BLaER1 treated with 17β-estradiol and CSF1 and Interleukin-3, amounts not matched to agents 10 nM and 100 nM (cell line): ENCODE results near the gene AUTS2.

Experiments
- H3K27ac ChIP-seq, 11 experiments: shearing (Covaris generic); formaldehyde crosslinking; 2 replicates each; pipeline ENCODE4 v1.8.1; 2022
- H3K27me3 ChIP-seq, 11 experiments: shearing (Covaris generic); formaldehyde crosslinking; 2 replicates each; pipeline ENCODE4 v1.8.1; 2022
- H3K36me3 ChIP-seq, 11 experiments: shearing (Covaris generic); formaldehyde crosslinking; 2 replicates each; pipeline ENCODE4 v1.8.1; 2022
- H3K4me1 ChIP-seq, 10 experiments: shearing (Covaris generic); formaldehyde crosslinking; 2 replicates each; pipeline ENCODE4 v1.8.1; 2022
- H3K4me2 ChIP-seq, 11 experiments: shearing (Covaris generic); formaldehyde crosslinking; 2 replicates each; pipeline ENCODE4 v1.8.1; 2022
- H3K4me3 ChIP-seq, 10 experiments: shearing (Covaris generic); formaldehyde crosslinking; 2 replicates each; pipeline ENCODE4 v1.8.1; 2022
- H3K9ac ChIP-seq, 11 experiments: shearing (Covaris generic); formaldehyde crosslinking; 2 replicates each; pipeline ENCODE4 v1.8.1; 2022
- H3K9me3 ChIP-seq, 11 experiments: shearing (Covaris generic); formaldehyde crosslinking; replicated peaks in 1 of 11; 2 replicates each; pipeline ENCODE4 v1.8.1; 2022
- H4K20me1 ChIP-seq, 11 experiments: shearing (Covaris generic); formaldehyde crosslinking; 2 replicates each; pipeline ENCODE4 v1.8.1; 2022
- Cebpa-rat ChIP-seq, 11 experiments: shearing (Covaris generic); IDR thresholded peaks; 2 replicates each; pipeline ENCODE4 v1.8.1; 2022

AUTS2 gene

GRCh38 chr7:70346844-70347462, 748.7 kb downstream of the AUTS2 start:
- H3K4me3 ChIP-seq, result no peak overlapping the region
- peaks cover 0 to 17% (median 6%) of the 10 kb centered on the region in 11 experiments; a peak in 12 of 22 replicates for H3K9me3 ChIP-seq
- H3K36me3 ChIP-seq, result peaks cover 0 to 12% (median 0%) of the 10 kb centered on the region in 11 experiments; a peak in 3 of 22 replicates
- H3K4me2 ChIP-seq, result peak overlapping the region; percentile 31 to 75 (median 62)
- H3K4me1 ChIP-seq, result peaks cover 20 to 37% (median 32%) of the 10 kb centered on the region in 10 experiments
- no peak overlapping the region for H3K9ac ChIP-seq
- H4K20me1 ChIP-seq, result peaks cover 0 to 8% (median 0%) of the 10 kb centered on the region in 11 experiments; a peak in 3 of 22 replicates
- H3K27me3 ChIP-seq, result no peaks in the 10 kb centered on the region
- TF ChIP-seq Cebpa-rat (IDR thresholded peaks at IDR 0.05), result no peak
- peak overlapping the region in 2 of 11 experiments; percentile 10 to 24; a peak in 1 of 22 replicates for H3K27ac ChIP-seq

DNA sequence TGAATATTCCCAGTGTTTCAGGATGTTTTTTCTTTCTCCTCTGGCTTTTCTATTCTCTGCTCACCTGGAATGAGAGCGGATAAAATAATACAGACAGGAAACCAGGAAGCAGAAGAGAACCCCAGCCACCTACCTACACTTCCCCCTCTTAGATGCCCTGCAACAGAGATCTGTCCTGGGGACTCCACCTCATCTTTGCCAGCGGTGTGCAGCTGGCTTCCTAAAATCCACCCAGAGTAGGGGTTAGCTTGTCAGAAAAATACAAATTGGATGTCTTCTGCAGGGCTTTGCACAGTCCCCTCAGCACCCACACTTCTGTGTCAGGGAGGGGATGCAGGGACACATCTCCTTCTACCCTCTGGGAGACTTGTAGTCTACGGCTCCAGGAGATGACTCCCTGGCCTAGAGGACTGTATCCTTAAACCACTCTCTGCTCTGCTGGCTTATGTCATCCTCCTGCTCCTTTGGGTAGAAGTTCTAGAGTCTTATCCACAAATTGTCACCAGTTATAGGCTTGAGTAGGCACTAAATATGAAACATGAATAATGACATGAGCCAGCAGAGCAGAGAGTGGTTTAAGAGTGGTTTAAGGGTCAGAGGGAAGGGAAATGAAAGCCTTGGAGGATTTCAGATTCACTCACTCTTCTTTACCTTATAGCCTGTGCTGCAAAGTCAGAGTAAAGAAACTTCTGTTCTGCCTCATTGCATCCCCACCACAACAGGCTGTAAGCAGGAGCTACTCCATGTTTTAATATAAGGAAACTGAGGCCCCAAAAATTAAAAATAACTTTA, 749.4 kb downstream of the AUTS2 start:
- H3K27me3 ChIP-seq, result no peaks in the 10 kb centered on the region
- H3K9me3 ChIP-seq, result peaks cover 0 to 17% (median 6%) of the 10 kb centered on the region in 11 experiments; a peak in 12 of 22 replicates
- peaks cover 0 to 12% (median 0%) of the 10 kb centered on the region in 11 experiments; a peak in 3 of 22 replicates for H3K36me3 ChIP-seq
- 0 out of 22 replicates have a peak overlapping the region, but pooled peaks of 1 of the 11 experiments have one; percentile 11 for H3K9ac ChIP-seq
- H4K20me1 ChIP-seq, result peaks cover 0 to 8% (median 0%) of the 10 kb centered on the region in 11 experiments; a peak in 3 of 22 replicates
- no peak for TF ChIP-seq Cebpa-rat (IDR thresholded peaks at IDR 0.05)
- peak overlapping the region in 2 of 11 experiments; percentile 8 to 13; a peak in 2 of 22 replicates for H3K27ac ChIP-seq
- H3K4me2 ChIP-seq, result peak overlapping the region; percentile 31 to 75 (median 62); a peak in 21 of 22 replicates
- H3K4me3 ChIP-seq, result no peak overlapping the region
- peaks cover 20 to 37% (median 32%) of the 10 kb centered on the region in 10 experiments for H3K4me1 ChIP-seq

DNA sequence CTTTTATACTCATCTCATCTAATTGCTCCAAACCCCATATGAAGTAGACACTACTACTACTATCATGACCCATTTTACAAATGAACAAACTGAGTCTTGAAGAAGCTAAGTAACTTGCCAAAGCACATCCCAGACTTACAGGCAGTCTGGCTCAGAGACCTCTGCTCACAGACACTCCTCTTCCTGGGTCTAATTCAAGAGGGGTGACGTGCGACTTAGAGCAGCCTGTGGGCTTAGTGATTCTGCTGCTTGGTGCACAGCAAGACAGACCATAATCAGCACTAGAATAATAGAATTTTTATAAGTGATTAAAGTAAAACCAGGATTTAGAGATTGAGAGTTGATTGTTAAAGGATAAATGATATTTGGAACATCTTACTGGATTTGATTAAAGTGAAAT, 750.8 kb downstream of the AUTS2 start:
- Histone ChIP-seq H3K27ac (no peak overlapping the region), H3K4me2 (peak overlapping the region in 3 of 11 experiments; percentile 43 to 75 (median 67); a peak in 2 of 22 replicates), H3K4me1 (peaks cover 23 to 49% (median 42%) of the 10 kb centered on the region in 10 experiments), H3K9me3 (peaks cover 0 to 17% (median 6%) of the 10 kb centered on the region in 11 experiments; a peak in 12 of 22 replicates), H4K20me1 (peaks cover 0 to 8% (median 0%) of the 10 kb centered on the region in 11 experiments; a peak in 3 of 22 replicates), H3K9ac (no peak overlapping the region), H3K4me3 (no peak overlapping the region), H3K27me3 (no peaks in the 10 kb centered on the region), H3K36me3 (peaks cover 0 to 12% (median 0%) of the 10 kb centered on the region in 11 experiments; a peak in 3 of 22 replicates)
- TF ChIP-seq Cebpa-rat (IDR thresholded peaks at IDR 0.05), result no peak

GRCh38 chr7:70349819-70350218, 751.5 kb downstream of the AUTS2 start:
- H3K4me3 ChIP-seq, result no peak overlapping the region

GRCh38 chr7:70352088-70352487, 753.8 kb downstream of the AUTS2 start:
- peaks cover 0 to 6% (median 0%) of the 10 kb centered on the region in 11 experiments; a peak in 3 of 22 replicates for H4K20me1 ChIP-seq
- H3K9me3 ChIP-seq, result peaks cover 0 to 17% (median 6%) of the 10 kb centered on the region in 11 experiments; a peak in 12 of 22 replicates
- peaks cover 0 to 12% (median 0%) of the 10 kb centered on the region in 11 experiments; a peak in 3 of 22 replicates for H3K36me3 ChIP-seq
- no peak overlapping the region for H3K9ac ChIP-seq
- peaks cover 32 to 55% (median 48%) of the 10 kb centered on the region in 10 experiments for H3K4me1 ChIP-seq
- TF ChIP-seq Cebpa-rat (IDR thresholded peaks at IDR 0.05), result no peak
- no peaks in the 10 kb centered on the region for H3K27me3 ChIP-seq
- H3K4me2 ChIP-seq, result no peak overlapping the region
- H3K4me3 ChIP-seq, result no peak overlapping the region
- no peak overlapping the region for H3K27ac ChIP-seq

More at GRCh38 chr7:70349819-70350218, 751.5 kb downstream of the AUTS2 start:
- no peaks in the 10 kb centered on the region for H3K27me3 ChIP-seq
- H3K4me2 ChIP-seq, result no peak overlapping the region
- no peak overlapping the region for H3K27ac ChIP-seq
- peaks cover 0 to 8% (median 0%) of the 10 kb centered on the region in 11 experiments; a peak in 3 of 22 replicates for H4K20me1 ChIP-seq
- no peak for TF ChIP-seq Cebpa-rat (IDR thresholded peaks at IDR 0.05)
- H3K9me3 ChIP-seq, result peaks cover 0 to 17% (median 6%) of the 10 kb centered on the region in 11 experiments; a peak in 12 of 22 replicates
- peaks cover 0 to 12% (median 0%) of the 10 kb centered on the region in 11 experiments; a peak in 3 of 22 replicates for H3K36me3 ChIP-seq
- peaks cover 30 to 57% (median 49%) of the 10 kb centered on the region in 10 experiments for H3K4me1 ChIP-seq
- H3K9ac ChIP-seq, result no peak overlapping the region

- H3K36me3 ChIP-seq, result peaks cover 0 to 12% (median 0%) of the 10 kb centered on the region in 11 experiments; a peak in 3 of 22 replicates
- no peaks in the 10 kb centered on the region for H3K27me3 ChIP-seq
- H3K4me1 ChIP-seq, result peaks cover 26 to 47% (median 39%) of the 10 kb centered on the region in 10 experiments
- no peak for TF ChIP-seq Cebpa-rat (IDR thresholded peaks at IDR 0.05)
- H3K9ac ChIP-seq, result no peak overlapping the region
- H3K9me3 ChIP-seq, result peaks cover 0 to 17% (median 6%) of the 10 kb centered on the region in 11 experiments; a peak in 12 of 22 replicates
- H3K4me3 ChIP-seq, result no peak overlapping the region
- H4K20me1 ChIP-seq, result peaks cover 0 to 1% (median 0%) of the 10 kb centered on the region in 11 experiments; a peak in 1 of 22 replicates
- H3K27ac ChIP-seq, result no peak overlapping the region
- no peak overlapping the region for H3K4me2 ChIP-seq
Observed at GRCh38 chr7:70352906-70353305, 754.6 kb downstream of the AUTS2 start.

DNA sequence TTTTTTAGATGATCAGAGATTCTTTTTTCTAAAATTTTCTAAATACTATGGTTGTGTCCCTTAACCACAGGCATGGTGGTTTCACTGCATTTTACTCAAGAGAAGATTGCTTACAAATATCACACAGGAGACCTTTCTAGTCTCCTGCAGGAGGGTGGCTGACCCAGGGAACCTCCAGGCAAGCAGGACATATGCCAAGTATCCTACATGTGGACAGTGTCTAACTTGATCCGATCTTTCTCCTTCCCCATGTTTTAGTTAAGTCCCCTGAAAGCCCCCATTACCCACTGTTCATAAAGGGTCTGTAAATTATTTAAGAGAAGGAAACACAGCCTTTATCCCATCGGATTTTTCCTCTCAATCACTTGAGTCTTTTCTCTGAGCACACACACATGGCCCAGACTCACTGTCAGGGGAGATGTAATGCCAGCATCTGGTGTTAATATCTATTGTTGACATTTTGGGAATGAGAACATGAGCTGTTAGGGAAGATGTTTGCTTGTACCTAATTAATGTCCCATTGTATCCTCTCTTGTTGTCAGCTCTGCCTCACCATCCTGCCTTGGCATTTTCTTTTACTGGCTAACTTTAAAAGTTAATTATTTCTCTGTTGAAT, 755.2 kb downstream of the AUTS2 start:
- Histone ChIP-seq H4K20me1 (no peaks in the 10 kb centered on the region), H3K4me2 (peak overlapping the region in 10 of 11 experiments; percentile 74 to 92 (median 82); a peak in 11 of 22 replicates), H3K4me3 (no peak overlapping the region), H3K9ac (no peak overlapping the region), H3K27ac (no peak overlapping the region; a peak in 1 of 22 replicates), H3K27me3 (no peaks in the 10 kb centered on the region), H3K9me3 (peaks cover 0 to 17% (median 6%) of the 10 kb centered on the region in 11 experiments; a peak in 12 of 22 replicates), H3K36me3 (peaks cover 0 to 12% (median 0%) of the 10 kb centered on the region in 11 experiments; a peak in 4 of 22 replicates), H3K4me1 (peaks cover 24 to 43% (median 36%) of the 10 kb centered on the region in 10 experiments)
- TF ChIP-seq Cebpa-rat (IDR thresholded peaks at IDR 0.05), result no peak

GRCh38 chr7:70353946-70354335, 755.7 kb downstream of the AUTS2 start:
- no peak overlapping the region for H3K9ac ChIP-seq
- peak overlapping the region; percentile 74 to 92 (median 83); a peak in 21 of 22 replicates for H3K4me2 ChIP-seq
- peaks cover 0 to 12% (median 0%) of the 10 kb centered on the region in 11 experiments; a peak in 4 of 22 replicates for H3K36me3 ChIP-seq
- peak overlapping the region in 1 of 11 experiments; percentile 1; a peak in 1 of 22 replicates for H3K27ac ChIP-seq
- no peak for TF ChIP-seq Cebpa-rat (IDR thresholded peaks at IDR 0.05)
- H4K20me1 ChIP-seq, result no peaks in the 10 kb centered on the region
- H3K9me3 ChIP-seq, result peaks cover 0 to 17% (median 6%) of the 10 kb centered on the region in 11 experiments; a peak in 12 of 22 replicates
- peaks cover 24 to 43% (median 36%) of the 10 kb centered on the region in 10 experiments for H3K4me1 ChIP-seq
- H3K27me3 ChIP-seq, result no peaks in the 10 kb centered on the region
- no peak overlapping the region for H3K4me3 ChIP-seq
